Osteoblast (primary cell): Measurements from ENCODE around the gene SLC11A2. TPM values are rescaled to one million over a fixed set of nuclear protein-coding genes. Genes with fewer than 3 reads are reported as not detected.

Source experiments
- DNase-seq: peaks from one replicate; pipeline ENCODE4 v3.0.0; 2011; ENCODE audit warnings: low spot score, mixed read lengths; ENCODE audit not compliant: insufficient read length; ENCODE audit errors: missing footprints
- H2AFZ ChIP-seq: 2 replicates; pipeline ENCODE4 v1.6.0; 2011; ENCODE audit warnings: mild to moderate bottlenecking, low read length
- H3K27ac ChIP-seq: 2 replicates; pipeline ENCODE4 v1.5.1; 2011; ENCODE audit warnings: mild to moderate bottlenecking, low read depth, low read length, moderate library complexity
- H3K27me3 ChIP-seq: 2 replicates; pipeline ENCODE4 v1.6.0; 2012; ENCODE audit warnings: mild to moderate bottlenecking, control low read depth, inconsistent platforms, low read length, moderate library complexity; ENCODE audit not compliant: insufficient read depth
- H3K36me3 ChIP-seq: 2 replicates; pipeline ENCODE4 v1.5.1; 2011; ENCODE audit warnings: mild to moderate bottlenecking, low read length, control low read depth, moderate library complexity; ENCODE audit not compliant: insufficient read depth
- H3K4me1 ChIP-seq: 2 replicates; pipeline ENCODE4 v1.5.1; 2011; ENCODE audit warnings: mild to moderate bottlenecking, low read length, control low read depth, moderate library complexity; ENCODE audit not compliant: insufficient read depth
- H3K4me2 ChIP-seq: 2 replicates; pipeline ENCODE4 v1.6.0; 2011; ENCODE audit warnings: mild to moderate bottlenecking, low read length; ENCODE audit not compliant: insufficient read depth
- H3K4me3 ChIP-seq: fragments of 200-600 bp; sonication (generic); 3 replicates; pipeline ENCODE4 v1.5.1; 2012; ENCODE audit warnings: mild to moderate bottlenecking, low read length, inconsistent platforms; ENCODE audit not compliant: insufficient read depth
- H3K79me2 ChIP-seq: 2 replicates; pipeline ENCODE4 v1.6.0; 2012; ENCODE audit warnings: mild to moderate bottlenecking, low read length, control low read depth, inconsistent platforms; ENCODE audit not compliant: insufficient read depth
- H3K9me3 ChIP-seq: 2 replicates; pipeline ENCODE4 v1.5.1; 2011; ENCODE audit warnings: low read depth, low read length, control low read depth
- H4K20me1 ChIP-seq: 2 replicates; pipeline ENCODE4 v1.6.0; 2012; ENCODE audit warnings: mild to moderate bottlenecking, low read length, control low read depth; ENCODE audit not compliant: insufficient read depth
- total RNA-seq: library from RNA; depleted of rRNA; stranded (reverse); fragments of >200 nt; gene quantifications from 2 replicates; pipeline ENCODE4 v1.2.3, GENCODE V29; 2012
- TF ChIP-seq, protein P1 (sequence below): IDR thresholded peaks from 2 replicates; pipeline ENCODE4 v1.5.1; 2011; ENCODE audit warnings: mild to moderate bottlenecking, low read depth, low read length, moderate library complexity; ENCODE audit errors: extremely low read depth

The SLC11A2 gene
- total RNA-seq, 1 donor, result 64.4 TPM

DNA sequence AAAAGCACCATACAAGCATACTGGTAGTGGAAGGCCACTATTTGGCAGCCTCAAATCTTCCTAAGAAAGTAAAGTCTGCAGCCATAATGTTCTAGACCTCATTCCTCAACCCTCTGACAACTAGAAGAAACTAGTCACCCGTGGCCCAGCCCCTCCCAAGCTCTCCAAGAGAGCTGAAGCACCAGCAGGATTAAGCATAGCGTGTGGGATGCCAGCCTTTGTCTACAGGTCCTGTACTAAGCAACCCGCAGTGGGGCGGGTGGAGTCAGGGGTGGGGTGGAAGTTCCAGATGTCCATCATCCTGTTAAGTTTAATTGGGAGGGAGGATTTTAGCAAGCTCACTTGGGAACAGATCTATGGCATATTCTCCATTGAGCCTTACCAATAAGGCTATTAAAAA is 14.2 kb downstream of the SLC11A2 start:
- DNase-seq, result peak; percentile 35
- H3K27ac ChIP-seq, result no peak overlapping the region

DNA sequence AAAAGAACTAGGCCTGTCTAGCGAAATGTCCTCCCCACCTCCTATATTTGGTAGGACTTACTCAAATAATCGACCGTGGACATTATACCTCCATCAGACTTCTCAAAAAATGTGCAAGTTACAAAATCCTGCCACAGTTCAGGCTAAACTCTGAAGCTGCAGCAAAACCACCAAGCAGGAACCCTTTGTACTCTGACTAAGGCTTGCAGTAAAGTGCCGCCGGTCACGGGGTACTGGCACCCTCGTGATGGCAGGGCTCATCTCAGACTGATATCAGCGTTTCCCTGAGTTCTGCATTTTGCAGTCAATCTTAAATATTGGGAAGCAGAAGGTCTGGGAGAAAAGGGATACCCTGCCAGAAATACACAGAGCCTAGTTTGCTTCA is 17.1 kb downstream of the SLC11A2 start:
- peak overlapping the region; percentile 71 for H3K27ac ChIP-seq
- H4K20me1 ChIP-seq, result peaks cover 7% of the 10 kb centered on the region

More for the DNA sequence above, 14.2 kb downstream of the SLC11A2 start:
- peaks cover 12% of the 10 kb centered on the region for H4K20me1 ChIP-seq
- H3K79me2 ChIP-seq, result peaks cover 84% of the 10 kb centered on the region
- peaks cover 15% of the 10 kb centered on the region for H3K36me3 ChIP-seq
- no peaks in the 10 kb centered on the region for H3K27me3 ChIP-seq
- H3K4me1 ChIP-seq, result peaks cover 10% of the 10 kb centered on the region
- H2AFZ ChIP-seq, result no peak overlapping the region
- no peak overlapping the region for H3K4me2 ChIP-seq
- no peaks in the 10 kb centered on the region for H3K9me3 ChIP-seq
- no peak overlapping the region for H3K4me3 ChIP-seq
- TF ChIP-seq, protein P1, sequence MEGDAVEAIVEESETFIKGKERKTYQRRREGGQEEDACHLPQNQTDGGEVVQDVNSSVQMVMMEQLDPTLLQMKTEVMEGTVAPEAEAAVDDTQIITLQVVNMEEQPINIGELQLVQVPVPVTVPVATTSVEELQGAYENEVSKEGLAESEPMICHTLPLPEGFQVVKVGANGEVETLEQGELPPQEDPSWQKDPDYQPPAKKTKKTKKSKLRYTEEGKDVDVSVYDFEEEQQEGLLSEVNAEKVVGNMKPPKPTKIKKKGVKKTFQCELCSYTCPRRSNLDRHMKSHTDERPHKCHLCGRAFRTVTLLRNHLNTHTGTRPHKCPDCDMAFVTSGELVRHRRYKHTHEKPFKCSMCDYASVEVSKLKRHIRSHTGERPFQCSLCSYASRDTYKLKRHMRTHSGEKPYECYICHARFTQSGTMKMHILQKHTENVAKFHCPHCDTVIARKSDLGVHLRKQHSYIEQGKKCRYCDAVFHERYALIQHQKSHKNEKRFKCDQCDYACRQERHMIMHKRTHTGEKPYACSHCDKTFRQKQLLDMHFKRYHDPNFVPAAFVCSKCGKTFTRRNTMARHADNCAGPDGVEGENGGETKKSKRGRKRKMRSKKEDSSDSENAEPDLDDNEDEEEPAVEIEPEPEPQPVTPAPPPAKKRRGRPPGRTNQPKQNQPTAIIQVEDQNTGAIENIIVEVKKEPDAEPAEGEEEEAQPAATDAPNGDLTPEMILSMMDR, result no peak

DNA sequence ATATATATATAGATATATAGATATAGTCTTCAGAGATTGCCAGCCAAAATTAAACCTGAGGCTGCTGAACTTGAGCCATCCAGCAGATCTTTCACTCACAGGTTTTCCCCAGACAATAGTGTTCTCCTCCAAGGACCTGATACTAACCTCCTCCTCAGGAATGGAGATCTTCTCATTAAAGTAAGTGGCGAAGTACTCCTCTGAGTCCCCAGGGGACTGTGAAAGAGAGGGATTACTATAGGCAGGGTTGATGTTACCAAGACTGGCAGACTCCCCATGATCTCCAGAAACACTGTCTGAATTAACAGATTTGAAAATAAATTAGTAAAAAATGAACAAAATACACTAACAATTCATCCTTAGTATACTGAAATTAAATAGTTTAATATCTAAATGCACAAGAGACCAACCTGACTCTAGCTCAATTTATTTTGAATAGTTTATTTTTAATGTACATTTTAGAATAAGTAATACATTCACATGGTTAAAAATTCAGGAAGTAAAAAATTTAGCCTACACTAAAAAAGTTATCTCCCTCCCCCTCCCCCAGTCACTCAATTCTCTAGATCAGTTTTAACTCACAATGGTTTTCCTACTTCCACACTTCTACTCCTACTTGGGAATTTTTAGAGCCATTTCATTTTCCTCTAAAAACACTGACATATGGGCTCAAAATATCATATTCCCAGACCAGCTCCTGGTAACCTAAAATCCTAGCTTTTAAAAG is 17.7 kb downstream of the SLC11A2 start:
- DNase-seq, result peak; percentile 39
- peak overlapping the region; percentile 64 for H3K4me2 ChIP-seq
- peak overlapping the region; percentile 57 for H2AFZ ChIP-seq
- H3K4me3 ChIP-seq, result peak overlapping the region; percentile 15
- H4K20me1 ChIP-seq, result peaks cover 7% of the 10 kb centered on the region
- H3K27ac ChIP-seq, result peak overlapping the region; percentile 71
- H3K36me3 ChIP-seq, result peaks cover 40% of the 10 kb centered on the region
- H3K4me1 ChIP-seq, result peaks cover 10% of the 10 kb centered on the region
- H3K79me2 ChIP-seq, result peaks cover 62% of the 10 kb centered on the region
- H3K9me3 ChIP-seq, result no peaks in the 10 kb centered on the region
- no peaks in the 10 kb centered on the region for H3K27me3 ChIP-seq
- TF ChIP-seq, protein P1, result no peak

More for the DNA sequence above, 17.1 kb downstream of the SLC11A2 start:
- peak; percentile 25 for DNase-seq
- Histone ChIP-seq H3K4me2 (peak overlapping the region; percentile 64), H3K79me2 (peaks cover 67% of the 10 kb centered on the region), H3K27me3 (no peaks in the 10 kb centered on the region), H3K4me1 (peaks cover 10% of the 10 kb centered on the region), H3K9me3 (no peaks in the 10 kb centered on the region), H2AFZ (peak overlapping the region; percentile 58), H3K4me3 (peak overlapping the region; percentile 15), H3K36me3 (peaks cover 40% of the 10 kb centered on the region)
- TF ChIP-seq, protein P1, result no peak

DNA sequence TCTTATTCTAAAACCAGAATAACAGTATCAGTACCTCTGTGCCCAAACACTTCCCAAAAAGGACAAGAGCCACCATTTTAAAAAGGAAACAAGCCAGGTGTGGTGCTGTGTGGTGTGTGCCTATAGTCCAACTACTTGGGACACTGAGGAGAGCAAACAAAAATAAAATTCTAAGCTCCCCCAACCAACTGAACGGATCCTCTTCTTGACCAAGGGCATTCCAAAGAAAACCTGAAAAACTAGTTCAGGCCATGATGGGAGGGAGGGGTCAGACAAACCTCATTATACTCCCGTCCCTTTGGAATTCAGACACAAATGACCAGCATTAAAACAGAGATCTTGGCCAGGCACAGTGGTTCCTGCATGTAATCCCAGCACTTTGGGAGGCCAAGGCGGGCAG is 20.5 kb downstream of the SLC11A2 start:
- Histone ChIP-seq H3K4me1 (peaks cover 10% of the 10 kb centered on the region), H4K20me1 (no peaks in the 10 kb centered on the region), H3K27ac (no peak overlapping the region), H3K36me3 (peaks cover 42% of the 10 kb centered on the region), H3K27me3 (no peaks in the 10 kb centered on the region), H3K4me2 (no peak overlapping the region), H3K79me2 (peaks cover 37% of the 10 kb centered on the region), H3K9me3 (no peaks in the 10 kb centered on the region), H3K4me3 (no peak overlapping the region), H2AFZ (no peak overlapping the region)
- no peak for DNase-seq
- TF ChIP-seq, protein P1, result no peak
